PFSK-1 (cell line): ENCODE data around the gene SEC23IP.

Experiments
- FOXP2 ChIP-seq: optimal IDR thresholded peaks from 2 replicates; pipeline ENCODE3; 2011; ENCODE audit warnings: borderline replicate concordance, control low read depth, inconsistent platforms; ENCODE audit not compliant: insufficient read depth; ENCODE audit errors: extremely low read length, extremely low read depth
- POLR2AphosphoS5 ChIP-seq: IDR thresholded peaks from 2 replicates; pipeline ENCODE4 v1.6.1; 2012; ENCODE audit warnings: low read depth, mild to moderate bottlenecking, control low read depth, low read length, moderate library complexity
- TAF1 ChIP-seq: IDR thresholded peaks from 2 replicates; pipeline ENCODE4 v1.6.1; 2012; ENCODE audit warnings: low read length, control low read depth, borderline replicate concordance; ENCODE audit not compliant: insufficient read depth
- TF ChIP-seq, protein P1 (sequence below), 2 experiments: IDR thresholded peaks; 2 replicates each; pipeline versions ENCODE4 v1.6.1 to v1.8.0; 2011 to 2012; ENCODE audit warnings: low read depth in 2 of 2, low read length in 2 of 2, control low read depth in 1 of 2, inconsistent platforms in 1 of 2, mild to moderate bottlenecking in 1 of 2, moderate library complexity in 1 of 2; ENCODE audit not compliant: insufficient read depth in 1 of 2

DNA sequence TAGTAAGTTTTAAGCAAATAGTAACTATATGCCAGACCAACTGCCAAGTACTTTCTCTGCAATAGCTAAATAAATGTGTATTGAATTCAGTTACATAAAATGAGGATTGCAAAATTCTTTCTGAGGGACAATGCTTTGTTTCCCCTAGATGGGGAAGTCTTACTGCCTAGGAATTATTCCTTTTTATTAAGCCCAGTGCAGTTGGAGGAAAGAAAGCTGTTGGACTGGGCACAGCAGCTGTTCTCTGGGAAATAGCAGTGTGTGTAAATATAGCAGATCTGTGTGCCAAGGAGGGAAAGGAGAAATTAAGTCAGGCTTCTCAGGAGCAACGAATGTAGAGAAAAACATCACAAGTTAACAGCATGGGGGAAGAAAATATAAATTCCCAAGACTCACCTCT, 77.1 kb downstream of the SEC23IP start:
- TF ChIP-seq POLR2AphosphoS5 = no peak
- no peak for TF ChIP-seq TAF1
- TF ChIP-seq, protein P1, sequence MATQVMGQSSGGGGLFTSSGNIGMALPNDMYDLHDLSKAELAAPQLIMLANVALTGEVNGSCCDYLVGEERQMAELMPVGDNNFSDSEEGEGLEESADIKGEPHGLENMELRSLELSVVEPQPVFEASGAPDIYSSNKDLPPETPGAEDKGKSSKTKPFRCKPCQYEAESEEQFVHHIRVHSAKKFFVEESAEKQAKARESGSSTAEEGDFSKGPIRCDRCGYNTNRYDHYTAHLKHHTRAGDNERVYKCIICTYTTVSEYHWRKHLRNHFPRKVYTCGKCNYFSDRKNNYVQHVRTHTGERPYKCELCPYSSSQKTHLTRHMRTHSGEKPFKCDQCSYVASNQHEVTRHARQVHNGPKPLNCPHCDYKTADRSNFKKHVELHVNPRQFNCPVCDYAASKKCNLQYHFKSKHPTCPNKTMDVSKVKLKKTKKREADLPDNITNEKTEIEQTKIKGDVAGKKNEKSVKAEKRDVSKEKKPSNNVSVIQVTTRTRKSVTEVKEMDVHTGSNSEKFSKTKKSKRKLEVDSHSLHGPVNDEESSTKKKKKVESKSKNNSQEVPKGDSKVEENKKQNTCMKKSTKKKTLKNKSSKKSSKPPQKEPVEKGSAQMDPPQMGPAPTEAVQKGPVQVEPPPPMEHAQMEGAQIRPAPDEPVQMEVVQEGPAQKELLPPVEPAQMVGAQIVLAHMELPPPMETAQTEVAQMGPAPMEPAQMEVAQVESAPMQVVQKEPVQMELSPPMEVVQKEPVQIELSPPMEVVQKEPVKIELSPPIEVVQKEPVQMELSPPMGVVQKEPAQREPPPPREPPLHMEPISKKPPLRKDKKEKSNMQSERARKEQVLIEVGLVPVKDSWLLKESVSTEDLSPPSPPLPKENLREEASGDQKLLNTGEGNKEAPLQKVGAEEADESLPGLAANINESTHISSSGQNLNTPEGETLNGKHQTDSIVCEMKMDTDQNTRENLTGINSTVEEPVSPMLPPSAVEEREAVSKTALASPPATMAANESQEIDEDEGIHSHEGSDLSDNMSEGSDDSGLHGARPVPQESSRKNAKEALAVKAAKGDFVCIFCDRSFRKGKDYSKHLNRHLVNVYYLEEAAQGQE (IDR thresholded peaks at IDR 0.05; ENCODE audit: insufficient read depth in 1 of 2, low read depth in 2 of 2, low read length in 2 of 2) = no peak
- no peak for TF ChIP-seq FOXP2
